Measurements from ENCODE around the gene DRD3. TPM values are rescaled to one million over a fixed set of nuclear protein-coding genes. Genes with fewer than 3 reads are reported as not detected.

Gene DRD3
- total and polyA plus RNA-seq, 2 of the 8 experiments (the other 6 are each of a cell fraction or from before 2014, with no cell fraction given) = 0.32 to 1.3 TPM

- TF ChIP-seq, protein P1, sequence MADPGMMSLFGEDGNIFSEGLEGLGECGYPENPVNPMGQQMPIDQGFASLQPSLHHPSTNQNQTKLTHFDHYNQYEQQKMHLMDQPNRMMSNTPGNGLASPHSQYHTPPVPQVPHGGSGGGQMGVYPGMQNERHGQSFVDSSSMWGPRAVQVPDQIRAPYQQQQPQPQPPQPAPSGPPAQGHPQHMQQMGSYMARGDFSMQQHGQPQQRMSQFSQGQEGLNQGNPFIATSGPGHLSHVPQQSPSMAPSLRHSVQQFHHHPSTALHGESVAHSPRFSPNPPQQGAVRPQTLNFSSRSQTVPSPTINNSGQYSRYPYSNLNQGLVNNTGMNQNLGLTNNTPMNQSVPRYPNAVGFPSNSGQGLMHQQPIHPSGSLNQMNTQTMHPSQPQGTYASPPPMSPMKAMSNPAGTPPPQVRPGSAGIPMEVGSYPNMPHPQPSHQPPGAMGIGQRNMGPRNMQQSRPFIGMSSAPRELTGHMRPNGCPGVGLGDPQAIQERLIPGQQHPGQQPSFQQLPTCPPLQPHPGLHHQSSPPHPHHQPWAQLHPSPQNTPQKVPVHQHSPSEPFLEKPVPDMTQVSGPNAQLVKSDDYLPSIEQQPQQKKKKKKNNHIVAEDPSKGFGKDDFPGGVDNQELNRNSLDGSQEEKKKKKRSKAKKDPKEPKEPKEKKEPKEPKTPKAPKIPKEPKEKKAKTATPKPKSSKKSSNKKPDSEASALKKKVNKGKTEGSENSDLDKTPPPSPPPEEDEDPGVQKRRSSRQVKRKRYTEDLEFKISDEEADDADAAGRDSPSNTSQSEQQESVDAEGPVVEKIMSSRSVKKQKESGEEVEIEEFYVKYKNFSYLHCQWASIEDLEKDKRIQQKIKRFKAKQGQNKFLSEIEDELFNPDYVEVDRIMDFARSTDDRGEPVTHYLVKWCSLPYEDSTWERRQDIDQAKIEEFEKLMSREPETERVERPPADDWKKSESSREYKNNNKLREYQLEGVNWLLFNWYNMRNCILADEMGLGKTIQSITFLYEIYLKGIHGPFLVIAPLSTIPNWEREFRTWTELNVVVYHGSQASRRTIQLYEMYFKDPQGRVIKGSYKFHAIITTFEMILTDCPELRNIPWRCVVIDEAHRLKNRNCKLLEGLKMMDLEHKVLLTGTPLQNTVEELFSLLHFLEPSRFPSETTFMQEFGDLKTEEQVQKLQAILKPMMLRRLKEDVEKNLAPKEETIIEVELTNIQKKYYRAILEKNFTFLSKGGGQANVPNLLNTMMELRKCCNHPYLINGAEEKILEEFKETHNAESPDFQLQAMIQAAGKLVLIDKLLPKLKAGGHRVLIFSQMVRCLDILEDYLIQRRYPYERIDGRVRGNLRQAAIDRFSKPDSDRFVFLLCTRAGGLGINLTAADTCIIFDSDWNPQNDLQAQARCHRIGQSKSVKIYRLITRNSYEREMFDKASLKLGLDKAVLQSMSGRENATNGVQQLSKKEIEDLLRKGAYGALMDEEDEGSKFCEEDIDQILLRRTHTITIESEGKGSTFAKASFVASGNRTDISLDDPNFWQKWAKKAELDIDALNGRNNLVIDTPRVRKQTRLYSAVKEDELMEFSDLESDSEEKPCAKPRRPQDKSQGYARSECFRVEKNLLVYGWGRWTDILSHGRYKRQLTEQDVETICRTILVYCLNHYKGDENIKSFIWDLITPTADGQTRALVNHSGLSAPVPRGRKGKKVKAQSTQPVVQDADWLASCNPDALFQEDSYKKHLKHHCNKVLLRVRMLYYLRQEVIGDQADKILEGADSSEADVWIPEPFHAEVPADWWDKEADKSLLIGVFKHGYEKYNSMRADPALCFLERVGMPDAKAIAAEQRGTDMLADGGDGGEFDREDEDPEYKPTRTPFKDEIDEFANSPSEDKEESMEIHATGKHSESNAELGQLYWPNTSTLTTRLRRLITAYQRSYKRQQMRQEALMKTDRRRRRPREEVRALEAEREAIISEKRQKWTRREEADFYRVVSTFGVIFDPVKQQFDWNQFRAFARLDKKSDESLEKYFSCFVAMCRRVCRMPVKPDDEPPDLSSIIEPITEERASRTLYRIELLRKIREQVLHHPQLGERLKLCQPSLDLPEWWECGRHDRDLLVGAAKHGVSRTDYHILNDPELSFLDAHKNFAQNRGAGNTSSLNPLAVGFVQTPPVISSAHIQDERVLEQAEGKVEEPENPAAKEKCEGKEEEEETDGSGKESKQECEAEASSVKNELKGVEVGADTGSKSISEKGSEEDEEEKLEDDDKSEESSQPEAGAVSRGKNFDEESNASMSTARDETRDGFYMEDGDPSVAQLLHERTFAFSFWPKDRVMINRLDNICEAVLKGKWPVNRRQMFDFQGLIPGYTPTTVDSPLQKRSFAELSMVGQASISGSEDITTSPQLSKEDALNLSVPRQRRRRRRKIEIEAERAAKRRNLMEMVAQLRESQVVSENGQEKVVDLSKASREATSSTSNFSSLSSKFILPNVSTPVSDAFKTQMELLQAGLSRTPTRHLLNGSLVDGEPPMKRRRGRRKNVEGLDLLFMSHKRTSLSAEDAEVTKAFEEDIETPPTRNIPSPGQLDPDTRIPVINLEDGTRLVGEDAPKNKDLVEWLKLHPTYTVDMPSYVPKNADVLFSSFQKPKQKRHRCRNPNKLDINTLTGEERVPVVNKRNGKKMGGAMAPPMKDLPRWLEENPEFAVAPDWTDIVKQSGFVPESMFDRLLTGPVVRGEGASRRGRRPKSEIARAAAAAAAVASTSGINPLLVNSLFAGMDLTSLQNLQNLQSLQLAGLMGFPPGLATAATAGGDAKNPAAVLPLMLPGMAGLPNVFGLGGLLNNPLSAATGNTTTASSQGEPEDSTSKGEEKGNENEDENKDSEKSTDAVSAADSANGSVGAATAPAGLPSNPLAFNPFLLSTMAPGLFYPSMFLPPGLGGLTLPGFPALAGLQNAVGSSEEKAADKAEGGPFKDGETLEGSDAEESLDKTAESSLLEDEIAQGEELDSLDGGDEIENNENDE (IDR thresholded peaks at IDR 0.05; ENCODE audit: insufficient replicate concordance, low read length) = no peak
- TF ChIP-seq KDM1A (IDR thresholded peaks at IDR 0.05; ENCODE audit: borderline replicate concordance, low read length) = no peak
- no peak for TF ChIP-seq RFX5 (IDR thresholded peaks at IDR 0.05; ENCODE audit: borderline replicate concordance, low read depth, low read length)
- no peak for TF ChIP-seq KDM4A (IDR thresholded peaks at IDR 0.05; ENCODE audit: low read depth, low read length, severe bottlenecking)
- no peak for TF ChIP-seq SRF (IDR thresholded peaks at IDR 0.05; ENCODE audit: low read depth, low read length)
- TF ChIP-seq SIX5 (IDR thresholded peaks at IDR 0.05; ENCODE audit: low read depth, low read length) = no peak
- no peak for TF ChIP-seq SP4 (IDR thresholded peaks at IDR 0.05; ENCODE audit: low read length)
- TF ChIP-seq ASH2L (IDR thresholded peaks at IDR 0.05; ENCODE audit: low read length) = no peak
Observed at GRCh38 chr3:114115143-114115542, 63.7 kb downstream of the DRD3 start (continued).
